GM18499 (cell line): ENCODE results near the gene SYNE1.
"Not testable (repeated sequence)": the region's sequence is repeated elsewhere in the genome, so short reads cannot be mapped to it uniquely, and the experiment has no call there.

Source experiments
- ATAC-seq: cut with Tn5 transposase; IDR thresholded peaks from one replicate; pipeline ENCODE4 v1.9.1; 2021; ENCODE audit warnings: moderate number of reproducible peaks; ENCODE audit not compliant: insufficient read depth, unreplicated experiment

The SYNE1 gene

GRCh38 chr6:152573762-152574161 is 63.4 kb downstream of the SYNE1 start:
- no peak for ATAC-seq

GRCh38 chr6:152572338-152573088 is 64.6 kb downstream of the SYNE1 start:
- no peak for ATAC-seq

GRCh38 chr6:152571943-152572337 is 65.2 kb downstream of the SYNE1 start:
- no peak for ATAC-seq

GRCh38 chr6:152571089-152571488 is 66.1 kb downstream of the SYNE1 start:
- ATAC-seq, result no peak

- ATAC-seq, result no peak
These were observed 70.9 kb downstream of the SYNE1 start for GRCh38 chr6:152566103-152566875.

- no peak for ATAC-seq
These were observed 74.0 kb downstream of the SYNE1 start for GRCh38 chr6:152563177-152563576.

GRCh38 chr6:152558798-152559197 is 78.4 kb downstream of the SYNE1 start:
- not testable (repeated sequence) for ATAC-seq

- no peak for ATAC-seq
These were observed 79.7 kb downstream of the SYNE1 start for GRCh38 chr6:152557502-152557901.

- no peak for ATAC-seq
These were observed 82.3 kb downstream of the SYNE1 start for GRCh38 chr6:152554851-152555250.

- ATAC-seq, result no peak
These were observed 84.4 kb downstream of the SYNE1 start for GRCh38 chr6:152552616-152553209.

- no peak for ATAC-seq
These were observed 93.6 kb downstream of the SYNE1 start for GRCh38 chr6:152543519-152543918.

- no peak for ATAC-seq
These were observed 96.8 kb downstream of the SYNE1 start for GRCh38 chr6:152540381-152540780.

GRCh38 chr6:152534541-152534940 is 102.6 kb downstream of the SYNE1 start:
- ATAC-seq, result no peak

- ATAC-seq, result no peak
These were observed 104.4 kb downstream of the SYNE1 start for GRCh38 chr6:152532556-152533422.

- ATAC-seq, result no peak
These were observed 105.5 kb downstream of the SYNE1 start for GRCh38 chr6:152531659-152532058.

GRCh38 chr6:152529369-152529768 is 107.8 kb downstream of the SYNE1 start:
- no peak for ATAC-seq

- ATAC-seq, result not testable (repeated sequence)
These were observed 123.0 kb downstream of the SYNE1 start for GRCh38 chr6:152514120-152514519.

- ATAC-seq, result no peak
These were observed 127.2 kb downstream of the SYNE1 start for GRCh38 chr6:152509916-152510315.

- no peak for ATAC-seq
These were observed 128.7 kb downstream of the SYNE1 start for GRCh38 chr6:152508477-152508876.

- ATAC-seq, result no peak
These were observed 133.6 kb downstream of the SYNE1 start for GRCh38 chr6:152503546-152503945.
